ENCODE data around the gene NCAPH2.
A peak's percentile ranks its signal among the peaks of the same experiment; 100 is the strongest.

Gene NCAPH2

GRCh38 chr22:50507991-50508884 is at the start of gene NCAPH2 (continued):
- TF ChIP-seq, protein P1, sequence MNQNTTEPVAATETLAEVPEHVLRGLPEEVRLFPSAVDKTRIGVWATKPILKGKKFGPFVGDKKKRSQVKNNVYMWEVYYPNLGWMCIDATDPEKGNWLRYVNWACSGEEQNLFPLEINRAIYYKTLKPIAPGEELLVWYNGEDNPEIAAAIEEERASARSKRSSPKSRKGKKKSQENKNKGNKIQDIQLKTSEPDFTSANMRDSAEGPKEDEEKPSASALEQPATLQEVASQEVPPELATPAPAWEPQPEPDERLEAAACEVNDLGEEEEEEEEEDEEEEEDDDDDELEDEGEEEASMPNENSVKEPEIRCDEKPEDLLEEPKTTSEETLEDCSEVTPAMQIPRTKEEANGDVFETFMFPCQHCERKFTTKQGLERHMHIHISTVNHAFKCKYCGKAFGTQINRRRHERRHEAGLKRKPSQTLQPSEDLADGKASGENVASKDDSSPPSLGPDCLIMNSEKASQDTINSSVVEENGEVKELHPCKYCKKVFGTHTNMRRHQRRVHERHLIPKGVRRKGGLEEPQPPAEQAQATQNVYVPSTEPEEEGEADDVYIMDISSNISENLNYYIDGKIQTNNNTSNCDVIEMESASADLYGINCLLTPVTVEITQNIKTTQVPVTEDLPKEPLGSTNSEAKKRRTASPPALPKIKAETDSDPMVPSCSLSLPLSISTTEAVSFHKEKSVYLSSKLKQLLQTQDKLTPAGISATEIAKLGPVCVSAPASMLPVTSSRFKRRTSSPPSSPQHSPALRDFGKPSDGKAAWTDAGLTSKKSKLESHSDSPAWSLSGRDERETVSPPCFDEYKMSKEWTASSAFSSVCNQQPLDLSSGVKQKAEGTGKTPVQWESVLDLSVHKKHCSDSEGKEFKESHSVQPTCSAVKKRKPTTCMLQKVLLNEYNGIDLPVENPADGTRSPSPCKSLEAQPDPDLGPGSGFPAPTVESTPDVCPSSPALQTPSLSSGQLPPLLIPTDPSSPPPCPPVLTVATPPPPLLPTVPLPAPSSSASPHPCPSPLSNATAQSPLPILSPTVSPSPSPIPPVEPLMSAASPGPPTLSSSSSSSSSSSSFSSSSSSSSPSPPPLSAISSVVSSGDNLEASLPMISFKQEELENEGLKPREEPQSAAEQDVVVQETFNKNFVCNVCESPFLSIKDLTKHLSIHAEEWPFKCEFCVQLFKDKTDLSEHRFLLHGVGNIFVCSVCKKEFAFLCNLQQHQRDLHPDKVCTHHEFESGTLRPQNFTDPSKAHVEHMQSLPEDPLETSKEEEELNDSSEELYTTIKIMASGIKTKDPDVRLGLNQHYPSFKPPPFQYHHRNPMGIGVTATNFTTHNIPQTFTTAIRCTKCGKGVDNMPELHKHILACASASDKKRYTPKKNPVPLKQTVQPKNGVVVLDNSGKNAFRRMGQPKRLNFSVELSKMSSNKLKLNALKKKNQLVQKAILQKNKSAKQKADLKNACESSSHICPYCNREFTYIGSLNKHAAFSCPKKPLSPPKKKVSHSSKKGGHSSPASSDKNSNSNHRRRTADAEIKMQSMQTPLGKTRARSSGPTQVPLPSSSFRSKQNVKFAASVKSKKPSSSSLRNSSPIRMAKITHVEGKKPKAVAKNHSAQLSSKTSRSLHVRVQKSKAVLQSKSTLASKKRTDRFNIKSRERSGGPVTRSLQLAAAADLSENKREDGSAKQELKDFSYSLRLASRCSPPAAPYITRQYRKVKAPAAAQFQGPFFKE (tag by site-specific recombination; IDR thresholded peaks at IDR 0.05; ENCODE audit: borderline replicate concordance) = no peak
- no peak for TF ChIP-seq ZFP41 (tag by site-specific recombination; IDR thresholded peaks at IDR 0.05; ENCODE audit: borderline replicate concordance)
- no peak for TF ChIP-seq REST (tag by site-specific recombination; IDR thresholded peaks at IDR 0.05)
- no peak for TF ChIP-seq ZSCAN16 (tag by site-specific recombination; IDR thresholded peaks at IDR 0.05)
- TF ChIP-seq ZNF510 (tag by site-specific recombination; IDR thresholded peaks at IDR 0.05; ENCODE audit: insufficient replicate concordance) = no peak
- no peak for TF ChIP-seq ZNF513 (tag by site-specific recombination; IDR thresholded peaks at IDR 0.05)
- no peak for TF ChIP-seq ZNF473 (tag by site-specific recombination; IDR thresholded peaks at IDR 0.05)
- TF ChIP-seq ZNF837 (tag by site-specific recombination; IDR thresholded peaks at IDR 0.05) = no peak
- TF ChIP-seq ZNF324 (tag by site-specific recombination; IDR thresholded peaks at IDR 0.05) = peak; percentile 92
- TF ChIP-seq ZBTB49 (tag by site-specific recombination; IDR thresholded peaks at IDR 0.05; ENCODE audit: low read depth) = no peak
- peak; percentile 83 for TF ChIP-seq ZNF341 (tag by site-specific recombination; IDR thresholded peaks at IDR 0.05; ENCODE audit: low read depth)
- no peak for TF ChIP-seq ZFP37 (tag by site-specific recombination; IDR thresholded peaks at IDR 0.05)
- no peak for TF ChIP-seq ZNF221 (tag by site-specific recombination; IDR thresholded peaks at IDR 0.05; ENCODE audit: borderline replicate concordance)
- no peak for TF ChIP-seq TRIM28 (IDR thresholded peaks at IDR 0.05; ENCODE audit: borderline replicate concordance, low read length)
- TF ChIP-seq MYNN (tag by site-specific recombination; IDR thresholded peaks at IDR 0.05; ENCODE audit: borderline replicate concordance) = no peak
- TF ChIP-seq ZNF514 (tag by site-specific recombination; IDR thresholded peaks at IDR 0.05) = no peak
- no peak for TF ChIP-seq ZNF292 (tag by site-specific recombination; IDR thresholded peaks at IDR 0.05; ENCODE audit: borderline replicate concordance, low read depth)
- TF ChIP-seq, protein P2, sequence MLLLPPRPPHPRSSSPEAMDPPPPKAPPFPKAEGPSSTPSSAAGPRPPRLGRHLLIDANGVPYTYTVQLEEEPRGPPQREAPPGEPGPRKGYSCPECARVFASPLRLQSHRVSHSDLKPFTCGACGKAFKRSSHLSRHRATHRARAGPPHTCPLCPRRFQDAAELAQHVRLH (tag by site-specific recombination; IDR thresholded peaks at IDR 0.05) = 0 out of 2 replicates have a peak, but pooled peaks have one; percentile 30
- TF ChIP-seq ZNF138 (tag by site-specific recombination; IDR thresholded peaks at IDR 0.05; ENCODE audit: borderline replicate concordance) = no peak
- TF ChIP-seq ZNF610 (tag by site-specific recombination; IDR thresholded peaks at IDR 0.05; ENCODE audit: borderline replicate concordance) = no peak
- peak; percentile 75; the same call in 1 of the 2 replicates for TF ChIP-seq ZNF24 (tag by site-specific recombination; IDR thresholded peaks at IDR 0.05)
- TF ChIP-seq, protein P3, sequence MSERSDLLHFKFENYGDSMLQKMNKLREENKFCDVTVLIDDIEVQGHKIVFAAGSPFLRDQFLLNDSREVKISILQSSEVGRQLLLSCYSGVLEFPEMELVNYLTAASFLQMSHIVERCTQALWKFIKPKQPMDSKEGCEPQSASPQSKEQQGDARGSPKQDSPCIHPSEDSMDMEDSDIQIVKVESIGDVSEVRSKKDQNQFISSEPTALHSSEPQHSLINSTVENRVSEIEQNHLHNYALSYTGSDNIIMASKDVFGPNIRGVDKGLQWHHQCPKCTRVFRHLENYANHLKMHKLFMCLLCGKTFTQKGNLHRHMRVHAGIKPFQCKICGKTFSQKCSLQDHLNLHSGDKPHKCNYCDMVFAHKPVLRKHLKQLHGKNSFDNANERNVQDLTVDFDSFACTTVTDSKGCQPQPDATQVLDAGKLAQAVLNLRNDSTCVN (tag by site-specific recombination; optimal IDR thresholded peaks at IDR 0.05) = peak; percentile 94
